NCI-H2196 (cell line): ENCODE measurements around the gene SYT15.
"Not testable (repeated sequence)": the region's sequence is repeated elsewhere in the genome, so short reads cannot be mapped to it uniquely, and the experiment has no call there.

Source experiments
- DNase-seq: peaks from one replicate; lab custom pipeline; 2025; ENCODE audit not compliant: unreplicated experiment; lab: John Stamatoyannopoulos, UW

The SYT15 gene

DNA sequence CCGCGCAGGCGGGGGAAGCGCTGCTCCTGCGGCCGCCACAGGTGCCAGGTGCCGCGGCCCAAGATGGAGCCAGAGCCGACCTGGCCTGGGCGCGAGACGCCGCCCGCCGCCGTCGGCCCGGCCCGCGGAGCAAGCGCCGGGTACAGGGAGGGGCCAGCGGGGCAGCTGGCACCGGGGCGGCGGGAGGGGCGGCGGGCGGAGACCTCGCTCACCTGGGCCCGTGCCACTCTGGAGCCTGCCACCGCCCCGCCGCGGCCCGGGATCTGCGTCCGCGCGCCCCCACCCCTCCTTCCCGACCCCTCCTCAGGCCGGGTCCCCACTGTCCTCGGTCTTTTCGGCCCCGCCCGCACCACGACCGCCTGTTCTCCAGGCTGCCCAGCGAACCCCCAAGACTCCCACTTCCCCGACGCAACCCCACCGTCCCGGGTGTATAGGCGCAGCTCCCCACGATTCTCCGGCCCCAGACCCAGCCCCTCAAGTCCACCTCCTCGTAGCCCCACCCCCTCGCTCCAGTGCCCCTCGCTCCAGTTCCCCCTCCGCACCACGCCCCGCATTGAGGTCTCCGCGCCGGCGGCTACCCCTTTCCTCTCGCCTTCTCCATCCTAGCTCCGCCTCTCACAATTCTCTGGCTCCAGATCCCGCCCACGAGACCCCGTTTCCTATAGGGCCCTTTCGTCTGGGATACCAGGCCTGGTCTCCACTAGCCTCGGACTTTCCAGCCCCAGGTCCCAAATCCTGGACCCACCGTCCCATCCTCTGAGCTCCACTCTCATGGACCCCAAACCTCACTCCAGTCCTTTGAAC is 22.2 kb upstream of the SYT15 start, which contains the start of gene GPRIN2:
GPRIN2 (minus strand) TSS at position 144 of the 804 bp plus-strand sequence. CDS start 5,922 bp downstream, outside the sequence.
- DNase-seq: peak; percentile 10

DNA sequence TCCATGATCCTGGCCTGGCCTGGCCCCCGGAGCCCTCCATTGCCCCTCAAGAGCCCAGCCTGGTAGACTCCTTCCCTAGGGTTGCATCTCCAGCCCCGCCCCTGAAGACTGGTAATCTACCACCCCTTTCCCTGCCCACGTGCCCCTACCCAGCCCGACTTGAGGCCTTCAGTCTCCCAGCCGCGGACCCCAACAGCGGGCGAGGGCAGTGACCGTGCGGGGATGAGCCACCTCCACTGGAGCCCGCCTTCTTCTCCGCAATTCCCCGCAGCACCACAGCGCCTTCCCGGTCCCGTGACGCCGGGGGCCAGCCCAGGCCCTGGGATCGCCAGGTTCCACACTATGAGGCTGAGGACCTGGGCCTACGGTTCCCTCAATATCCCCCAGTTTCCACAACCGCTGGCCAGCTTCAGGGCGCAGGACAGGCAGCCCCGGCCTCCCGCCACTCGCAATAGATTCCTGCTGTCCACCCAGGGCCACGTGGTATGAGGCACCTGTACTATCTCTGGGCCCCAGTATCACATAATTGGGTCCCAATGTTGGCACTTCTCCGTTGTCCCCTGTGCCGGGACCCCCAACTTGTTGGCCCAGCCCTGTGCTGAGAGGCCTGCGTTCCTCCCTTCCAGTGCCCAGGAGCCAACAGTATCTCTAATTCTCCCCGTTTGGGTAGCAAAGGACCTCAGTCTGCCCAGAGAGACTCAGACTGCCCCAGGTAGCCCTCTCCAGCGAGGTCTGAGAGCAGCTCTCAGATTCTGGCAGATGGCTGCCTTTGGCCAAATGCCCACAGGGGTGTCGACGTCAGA is 21.4 kb upstream of the SYT15 start:
- no peak for DNase-seq

DNA sequence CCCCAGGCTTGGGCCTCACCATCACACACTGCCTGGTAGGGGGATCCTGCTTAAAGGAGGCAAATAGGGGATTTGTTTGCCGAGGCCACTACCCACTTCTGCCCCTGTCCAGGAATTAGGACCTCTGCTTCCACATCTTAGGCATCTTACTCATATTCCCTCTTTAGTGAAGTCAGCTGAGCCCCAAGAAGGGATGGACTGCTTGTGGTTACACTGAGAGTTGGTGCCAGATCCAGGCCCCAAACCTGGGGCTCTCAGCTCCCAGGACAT is 20.9 kb upstream of the SYT15 start:
- DNase-seq: no peak

DNA sequence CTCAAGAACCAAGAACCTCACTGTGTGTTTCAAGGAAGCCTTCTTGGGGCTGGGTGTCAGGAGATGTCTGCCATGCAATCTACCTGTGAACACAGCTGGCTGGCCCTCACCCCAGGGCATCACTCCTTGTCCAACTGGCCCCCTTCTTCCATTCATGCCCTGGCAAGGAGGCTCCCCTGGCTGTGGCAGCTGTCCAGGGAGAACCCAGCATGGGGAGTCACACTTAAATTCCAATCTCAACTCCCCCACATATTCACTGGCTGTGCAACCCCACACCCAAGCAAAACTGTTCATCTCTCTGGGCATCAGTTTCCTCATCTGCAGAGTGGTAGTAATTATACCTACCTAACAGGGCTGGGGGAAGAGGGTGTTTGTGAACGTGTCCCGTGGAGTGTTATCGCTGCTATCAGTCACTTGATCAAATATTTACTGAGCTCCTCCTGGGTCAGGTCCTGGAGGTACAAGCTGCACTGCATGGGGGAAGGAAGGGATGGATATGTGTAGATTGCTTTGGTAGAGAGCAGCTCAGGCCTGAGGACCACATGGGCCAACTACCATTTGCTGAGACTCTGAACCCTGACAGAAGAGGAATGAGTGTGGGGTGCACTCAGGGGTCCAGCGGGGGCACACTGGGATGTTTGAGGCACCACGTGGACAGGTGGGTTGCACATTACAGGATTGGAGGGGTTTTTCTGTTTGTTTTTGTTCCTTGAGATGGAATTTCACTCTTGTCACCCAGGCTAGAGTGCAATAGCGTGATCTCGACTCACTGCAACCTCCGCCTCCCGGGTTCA is 20.3 kb upstream of the SYT15 start:
- DNase-seq: no peak

DNA sequence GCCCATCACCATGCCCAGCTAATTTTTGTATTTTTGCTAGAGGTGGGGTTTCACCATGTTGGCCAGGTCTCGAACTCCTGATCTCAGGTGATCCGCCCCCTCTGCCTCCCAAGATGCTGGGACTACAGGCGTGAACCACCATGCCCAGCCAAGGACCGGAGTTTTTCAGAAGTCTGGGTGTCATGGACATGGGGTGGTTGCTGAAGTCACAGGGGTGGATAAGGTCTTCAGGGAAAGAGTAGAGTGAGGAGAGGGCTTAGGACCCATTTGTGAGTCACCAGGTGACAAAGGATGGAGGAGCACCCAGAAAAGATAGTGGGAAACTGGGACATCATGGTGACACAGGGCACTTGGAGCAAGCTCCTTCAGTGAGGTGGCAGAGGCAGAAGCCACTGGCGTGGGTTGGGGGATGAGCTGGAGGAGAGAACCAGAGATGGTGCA is 19.7 kb upstream of the SYT15 start:
- no peak for DNase-seq

DNA sequence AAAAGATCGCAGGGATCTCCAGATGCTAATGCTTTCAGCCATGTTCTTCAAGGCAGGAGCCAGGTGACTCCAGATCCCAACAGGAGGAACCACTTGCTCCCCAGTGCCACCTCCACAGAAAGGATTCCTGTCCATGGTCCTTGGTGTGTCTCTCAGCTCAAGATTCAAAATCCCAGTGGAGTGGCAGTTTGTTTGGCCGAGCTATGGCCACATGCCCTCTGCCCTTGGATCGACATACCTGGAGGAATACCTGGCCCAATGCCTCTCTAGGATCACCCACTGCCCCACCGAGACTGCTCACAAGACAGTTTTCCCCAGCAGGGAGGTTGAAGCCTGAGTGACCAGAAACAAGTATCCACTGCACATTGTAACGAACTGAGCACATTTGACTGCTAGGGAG is 18.5 kb upstream of the SYT15 start:
- no peak for DNase-seq

DNA sequence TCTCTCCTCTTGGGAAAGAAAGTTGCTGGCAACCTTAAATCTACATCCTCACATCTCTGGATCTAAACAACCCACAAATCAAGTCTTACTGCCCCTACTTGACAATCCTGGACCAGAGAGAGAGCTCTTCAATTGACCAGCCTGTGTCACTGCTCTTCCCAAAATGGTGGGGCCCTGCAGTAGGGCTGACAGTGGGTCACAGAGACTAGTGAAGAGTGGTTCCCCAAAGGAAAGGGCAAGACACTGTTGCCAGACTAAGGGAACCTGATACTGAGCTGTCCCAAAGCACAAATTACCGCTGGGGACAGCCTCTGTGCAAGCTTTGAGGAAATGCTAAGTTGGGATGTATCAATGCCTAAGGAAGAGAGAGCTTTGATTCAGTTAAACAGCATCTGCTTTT is 18.0 kb upstream of the SYT15 start:
- no peak for DNase-seq

DNA sequence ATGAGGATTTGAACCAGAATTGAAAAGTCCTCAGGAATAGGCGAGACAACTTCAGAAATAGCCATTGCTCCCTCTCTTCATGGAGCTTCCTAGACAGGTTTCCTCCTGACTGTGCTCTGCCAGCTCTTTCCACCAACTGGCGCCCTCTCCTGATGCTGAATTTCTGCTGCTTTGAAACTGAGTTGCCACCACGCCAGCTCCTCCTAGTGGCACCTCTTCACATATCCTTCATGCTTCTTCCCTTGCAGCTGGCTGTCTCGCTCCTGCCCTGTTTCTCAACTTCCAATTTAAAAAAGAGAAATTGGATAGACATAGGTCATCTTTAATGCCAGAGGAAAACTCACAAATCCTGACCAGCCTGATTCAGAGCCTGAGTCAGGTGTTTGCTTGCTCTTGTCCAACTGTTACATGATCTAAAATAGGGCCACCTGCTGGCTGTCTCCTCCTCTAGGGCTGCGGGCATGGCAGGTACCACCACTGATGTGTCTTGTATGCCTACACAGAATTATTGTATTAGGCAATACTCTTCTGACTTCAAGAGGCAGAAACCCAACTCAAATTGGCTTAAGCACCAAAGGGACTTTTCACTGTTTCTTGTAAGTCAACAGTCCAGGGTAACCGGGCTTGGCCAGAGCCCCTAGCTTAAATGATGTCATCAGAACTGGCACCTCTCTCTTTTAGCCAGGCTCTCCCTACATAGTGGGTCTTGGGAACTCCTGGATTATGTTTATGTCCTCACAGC is 13.2 kb upstream of the SYT15 start:
- peak; percentile 29 for DNase-seq

DNA sequence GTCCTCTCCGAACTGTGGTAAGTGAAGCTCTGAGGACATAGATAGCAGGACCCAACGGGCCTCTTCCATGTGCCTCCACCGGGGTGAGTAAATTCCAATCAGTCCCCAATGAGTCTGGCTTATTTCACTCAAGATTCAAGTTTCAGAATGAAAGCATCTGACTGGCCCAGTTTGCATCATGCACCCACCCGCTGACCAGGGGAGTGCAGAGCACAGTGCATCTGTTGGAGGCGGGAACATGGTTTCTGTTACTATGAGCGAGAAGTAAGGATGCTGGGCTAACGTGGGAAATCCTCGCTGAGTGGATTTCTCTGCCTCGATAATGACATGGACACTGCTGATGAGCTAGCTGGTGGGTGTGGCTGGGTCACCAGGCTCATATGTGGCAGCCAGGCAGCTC is 11.8 kb upstream of the SYT15 start:
- not testable (repeated sequence) for DNase-seq

DNA sequence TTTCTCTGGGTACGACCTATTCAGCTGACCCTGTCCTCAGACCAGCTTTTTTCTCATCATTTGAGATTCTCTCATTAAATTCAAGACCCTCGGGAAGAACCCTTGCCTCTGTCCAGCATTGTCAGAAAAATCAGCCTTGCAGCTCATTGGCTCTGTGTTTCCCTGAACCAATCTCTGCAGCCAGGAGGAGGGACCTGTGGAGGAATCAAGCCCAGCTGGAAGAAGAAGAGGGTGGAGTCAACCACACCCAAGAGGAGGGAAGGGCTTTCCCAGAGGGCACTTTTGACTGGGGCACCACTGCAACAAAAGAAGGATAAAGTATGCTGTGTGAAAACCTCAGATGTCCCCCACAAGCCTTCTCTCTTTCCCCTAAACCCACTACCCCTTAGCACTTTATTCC is 8.3 kb upstream of the SYT15 start:
- DNase-seq: not testable (repeated sequence)

DNA sequence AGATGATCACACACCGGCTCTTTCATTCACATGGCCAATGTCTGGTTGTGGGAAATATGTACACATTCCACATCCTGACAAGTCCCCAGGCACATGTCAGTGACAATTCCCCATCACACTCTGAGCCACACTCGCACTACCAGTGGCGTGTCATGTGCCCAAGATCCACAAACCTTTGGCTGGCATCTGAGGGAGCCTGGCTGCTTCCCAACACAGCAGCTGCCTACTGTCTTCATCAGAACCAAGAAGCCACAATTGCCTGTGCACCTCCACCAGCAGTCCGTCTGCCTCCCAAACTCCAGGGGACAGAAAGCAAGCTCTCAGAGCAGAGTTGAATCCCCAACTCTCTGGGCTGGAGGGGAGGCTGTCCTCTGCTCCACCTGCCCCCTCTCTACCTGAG is 6.2 kb upstream of the SYT15 start:
- not testable (repeated sequence) for DNase-seq

DNA sequence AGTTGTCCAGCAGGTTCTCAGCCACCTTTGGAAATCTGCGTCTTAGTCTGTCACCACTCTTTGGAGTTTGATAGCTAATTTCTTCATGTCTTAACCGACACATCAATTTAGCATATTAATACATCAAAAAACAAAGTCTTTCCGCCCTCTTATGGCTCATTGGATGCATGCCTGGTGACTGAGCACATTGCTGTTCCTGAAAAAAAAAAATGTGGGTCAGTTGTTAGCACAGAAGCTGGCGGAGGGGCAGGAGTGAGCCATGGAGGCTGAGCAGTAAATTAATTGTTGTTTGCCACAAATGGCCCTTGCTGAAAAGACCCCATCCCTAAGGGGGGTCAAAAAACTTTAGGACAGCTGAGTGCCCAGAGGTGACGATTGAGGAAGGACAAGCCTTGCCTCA is 5.6 kb upstream of the SYT15 start:
- not testable (repeated sequence) for DNase-seq

DNA sequence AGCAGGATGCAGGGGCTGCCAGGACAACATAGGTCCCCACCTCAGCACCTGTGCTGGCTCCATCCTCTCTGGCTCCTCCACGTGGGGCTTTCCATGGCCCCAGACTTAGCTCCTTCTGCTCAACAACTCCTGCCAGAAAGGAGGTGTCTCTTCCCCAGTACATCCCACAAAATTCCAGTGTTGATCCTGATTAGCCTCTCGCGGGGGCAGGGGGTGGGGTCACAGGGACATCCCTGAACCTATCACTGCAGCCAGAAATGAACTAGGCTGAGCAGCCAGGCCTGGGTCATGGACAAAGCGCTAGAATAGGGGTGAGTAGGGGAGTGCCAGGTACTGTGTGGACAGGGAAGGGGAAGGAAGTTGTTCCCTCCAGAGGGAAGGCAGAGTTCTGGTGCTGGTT is 5.0 kb upstream of the SYT15 start:
- not testable (repeated sequence) for DNase-seq

DNA sequence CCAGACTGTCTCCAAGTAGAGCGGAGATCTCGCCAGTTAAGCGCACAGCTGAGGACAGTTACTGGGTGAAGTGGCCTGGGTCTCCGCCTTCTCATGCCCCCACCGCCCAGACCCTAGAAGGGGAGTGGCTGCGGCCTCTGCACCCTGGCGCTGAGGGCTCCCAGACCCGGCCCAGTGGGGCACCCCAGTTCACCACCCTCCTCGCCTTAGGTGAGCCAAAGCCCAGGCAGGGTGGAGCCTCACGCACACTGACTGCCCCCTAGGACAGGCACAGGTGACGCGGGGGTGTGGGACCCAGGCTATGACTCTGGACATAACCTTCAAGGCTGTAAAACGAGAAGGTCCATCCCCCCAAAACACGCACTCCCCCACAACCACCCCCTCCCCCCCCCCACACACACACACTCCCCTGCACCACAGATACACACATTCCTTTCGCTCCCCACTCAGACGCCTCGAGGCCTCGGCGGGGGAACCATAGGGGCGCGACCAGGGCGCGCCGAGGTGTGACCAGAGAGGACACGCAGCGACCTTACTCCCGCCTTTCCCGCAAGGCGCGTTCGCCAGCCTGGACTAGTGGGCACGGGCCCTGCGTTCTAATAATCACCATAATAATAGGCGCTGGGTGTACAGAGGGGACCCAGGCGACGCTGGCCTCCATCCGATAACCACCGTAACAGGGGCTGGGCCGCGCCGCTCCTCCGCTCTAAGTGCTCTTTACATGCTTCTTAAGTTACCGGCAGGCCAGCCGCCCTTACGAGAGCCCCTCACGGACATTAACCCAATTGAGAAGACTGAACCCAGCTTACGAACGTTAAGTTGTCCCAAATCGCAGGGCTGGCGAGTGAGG is 1.1 kb upstream of the SYT15 start:
- DNase-seq: not testable (repeated sequence)

DNA sequence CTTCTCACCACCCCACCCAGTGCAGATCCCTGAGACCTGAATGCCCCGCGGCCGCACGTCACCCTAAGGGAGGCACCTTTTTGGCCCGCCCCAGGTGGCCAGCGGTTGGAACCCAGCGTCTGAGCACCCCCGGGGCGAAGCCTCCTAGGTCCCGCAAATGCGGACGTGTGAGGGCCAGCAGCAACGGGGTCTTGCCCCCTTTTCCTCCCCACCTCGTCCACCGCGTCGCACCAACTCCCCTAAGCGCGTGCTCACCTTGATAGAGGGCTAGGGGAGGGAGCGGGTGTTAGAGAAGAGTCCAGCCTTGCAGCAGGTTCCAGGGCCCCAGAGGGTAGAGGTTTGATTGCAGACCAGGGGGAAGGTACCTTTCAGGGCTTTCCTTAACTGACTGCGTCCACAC is 450 bp downstream of the SYT15 start:
- DNase-seq: not testable (repeated sequence)

DNA sequence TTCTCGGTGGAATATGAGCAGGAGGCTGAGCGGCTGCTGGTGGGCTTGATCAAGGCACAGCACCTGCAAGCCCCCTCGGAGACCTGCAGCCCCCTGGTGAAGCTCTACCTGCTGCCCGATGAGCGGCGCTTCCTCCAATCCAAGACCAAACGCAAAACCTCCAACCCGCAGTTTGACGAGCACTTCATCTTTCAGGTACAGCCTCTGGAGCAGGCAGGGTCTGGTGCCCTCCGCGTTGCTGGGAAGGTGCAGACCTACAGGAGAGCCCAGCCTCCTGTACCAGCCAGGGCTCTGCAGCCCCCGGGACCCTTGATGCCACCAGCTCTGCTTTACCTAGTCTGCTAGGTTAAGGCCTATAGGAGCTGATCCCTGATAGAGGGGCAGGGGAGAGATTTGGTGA is 3.1 kb downstream of the SYT15 start:
- not testable (repeated sequence) for DNase-seq

DNA sequence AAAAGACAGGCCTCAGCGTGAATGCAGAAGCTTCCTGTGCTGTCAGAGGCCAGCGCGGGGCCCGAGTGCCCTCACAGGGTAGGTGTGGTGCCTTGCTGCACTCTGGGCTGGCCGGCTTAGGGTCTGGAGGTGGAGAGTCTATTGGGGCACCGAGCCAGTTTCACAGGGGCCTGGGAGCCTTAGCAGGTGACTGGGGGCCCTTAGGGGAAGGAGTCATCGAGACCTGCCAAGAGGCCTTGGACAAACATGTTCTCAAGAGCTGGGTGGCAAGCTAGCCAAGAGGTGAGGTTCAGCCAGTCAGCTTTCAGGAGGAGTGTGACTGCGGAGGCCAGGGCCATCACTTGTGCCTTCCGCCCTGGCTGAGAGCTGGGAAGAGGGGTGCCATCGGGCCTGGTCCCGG is 3.6 kb downstream of the SYT15 start:
- DNase-seq: not testable (repeated sequence)

DNA sequence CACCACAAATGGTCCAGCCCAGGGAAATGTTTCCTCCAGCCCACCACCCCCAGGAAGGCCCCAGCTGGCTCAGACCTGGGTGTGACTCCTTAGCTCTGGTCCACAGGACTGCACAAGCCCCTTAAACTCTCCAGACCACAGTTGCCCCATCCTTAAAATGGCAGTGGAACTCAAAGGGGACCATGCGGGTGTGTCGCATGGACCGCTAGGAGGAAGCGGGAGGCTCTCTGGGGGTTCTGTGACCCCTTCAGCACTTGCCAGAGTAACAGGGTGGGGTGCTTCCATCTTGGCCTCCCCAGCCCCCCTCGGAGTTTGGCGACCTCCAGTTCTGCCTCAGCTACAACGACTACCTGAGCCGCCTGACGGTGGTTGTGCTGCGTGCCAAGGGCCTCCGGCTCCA is 5.3 kb downstream of the SYT15 start:
- not testable (repeated sequence) for DNase-seq

DNA sequence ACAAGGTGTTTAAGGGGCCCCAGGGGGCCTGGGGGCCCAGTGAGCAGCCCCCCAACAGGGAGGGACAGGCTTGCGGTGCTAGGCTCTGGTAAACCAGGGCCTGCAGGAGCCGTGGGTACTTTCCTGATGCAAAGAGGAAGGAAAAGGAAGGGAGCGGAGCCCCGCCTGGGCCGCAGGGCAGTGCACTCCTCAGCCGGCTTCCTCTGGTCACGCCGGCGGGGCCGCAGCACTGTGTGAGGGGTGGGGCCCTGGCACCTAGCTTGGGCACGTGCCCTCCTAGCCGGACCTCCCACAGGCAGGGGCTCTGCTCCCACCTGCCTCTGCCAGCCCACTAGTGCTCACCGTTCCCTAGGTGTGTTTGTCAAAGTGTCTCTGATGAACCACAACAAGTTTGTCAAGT is 6.3 kb downstream of the SYT15 start:
- not testable (repeated sequence) for DNase-seq

DNA sequence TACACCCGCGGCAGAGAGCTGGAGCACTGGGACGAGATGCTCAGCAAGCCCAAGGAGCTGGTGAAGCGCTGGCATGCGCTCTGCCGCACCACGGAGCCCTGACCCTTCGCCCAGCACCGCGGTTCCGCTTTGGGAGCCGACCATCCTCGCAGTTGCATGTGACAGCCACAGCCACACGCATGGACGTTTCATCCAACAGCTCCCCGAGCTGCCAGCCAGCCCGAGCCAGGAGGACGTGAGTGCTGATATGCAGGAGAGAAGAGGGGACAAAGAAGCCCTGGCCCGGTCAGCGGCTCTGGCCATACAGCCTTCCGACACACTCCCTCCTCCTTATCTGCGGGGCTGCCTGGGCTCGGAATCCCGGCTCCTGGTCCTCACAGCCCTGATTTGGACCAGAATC is 8.6 kb downstream of the SYT15 start:
- DNase-seq: not testable (repeated sequence)
